ENCODE results near the gene HAND1.
"Not testable (repeated sequence)": the region's sequence is repeated elsewhere in the genome, so short reads cannot be mapped to it uniquely, and the experiment has no call there.

Gene HAND1

DNA sequence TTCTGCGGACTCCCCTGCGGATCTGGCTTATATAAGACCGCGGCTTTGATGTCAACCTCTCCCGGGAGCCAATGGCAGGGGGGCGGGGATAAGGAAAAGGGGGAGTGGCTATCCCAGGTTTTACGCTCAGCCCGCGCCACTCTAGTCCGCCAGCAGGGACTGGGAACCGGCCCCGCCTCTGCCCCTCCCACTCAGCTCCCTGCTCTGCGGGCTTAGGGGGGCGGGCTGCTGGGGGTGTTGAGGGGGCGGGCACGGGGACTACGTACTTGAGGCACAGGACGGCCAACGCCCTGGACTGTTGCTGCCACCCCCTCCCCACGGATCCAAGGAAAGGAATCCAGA is at the start of gene HAND1:
Gene HAND1 (minus strand): TSS at position 4 of the 342 bp plus-strand sequence. CDS start 219 bp downstream, outside the sequence.
- no peak for DNase-seq (ENCODE audit: low read depth in 2 of 2)

DNA sequence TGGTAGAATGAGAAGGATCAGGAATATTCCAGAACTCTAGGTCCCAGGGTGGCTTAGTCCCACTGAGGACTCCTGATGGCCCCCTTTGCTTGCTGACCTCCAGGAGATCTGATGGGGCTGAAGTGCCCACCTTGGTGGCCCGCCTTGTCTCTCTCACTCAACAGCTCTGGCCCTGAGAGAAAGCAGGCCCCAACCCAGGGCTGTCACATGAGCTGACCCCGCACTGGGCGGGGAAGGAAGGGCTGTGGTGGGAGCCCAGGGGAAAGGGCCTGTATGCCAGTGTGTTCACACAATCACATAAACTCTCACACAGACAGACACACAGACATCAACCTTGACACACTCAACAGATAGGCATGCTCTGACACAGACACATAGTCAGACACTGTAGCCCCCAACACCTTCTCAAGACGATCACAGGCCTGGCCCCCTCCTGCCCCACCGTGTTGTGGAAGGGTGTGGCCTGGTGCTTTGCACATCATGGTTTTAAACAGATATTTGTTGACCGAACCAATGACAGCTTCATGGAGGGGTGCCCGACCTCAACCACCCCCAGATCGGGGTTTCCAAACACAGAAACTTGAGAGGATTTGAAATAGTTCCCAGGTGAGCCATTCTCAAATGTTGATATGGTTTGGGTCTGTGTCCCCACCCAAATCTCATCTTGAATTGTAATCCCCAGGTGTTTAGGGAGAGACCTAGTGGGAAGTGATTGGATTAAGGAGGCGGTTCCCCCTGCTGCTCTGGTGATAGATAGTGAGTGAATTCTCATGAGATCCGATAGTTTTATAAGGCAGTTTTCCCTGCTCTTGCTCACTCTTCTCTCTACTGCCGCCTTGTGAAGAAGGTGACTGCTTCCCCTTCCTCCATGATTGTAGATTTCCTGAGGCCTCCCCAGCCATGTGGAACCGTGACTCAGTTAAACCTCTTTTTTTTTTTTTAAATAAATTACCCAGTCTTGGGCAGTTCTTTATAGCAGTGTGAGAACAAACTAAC is 48.5 kb upstream of the HAND1 start:
- no peak for DNase-seq (ENCODE audit: low read depth in 2 of 2)

DNA sequence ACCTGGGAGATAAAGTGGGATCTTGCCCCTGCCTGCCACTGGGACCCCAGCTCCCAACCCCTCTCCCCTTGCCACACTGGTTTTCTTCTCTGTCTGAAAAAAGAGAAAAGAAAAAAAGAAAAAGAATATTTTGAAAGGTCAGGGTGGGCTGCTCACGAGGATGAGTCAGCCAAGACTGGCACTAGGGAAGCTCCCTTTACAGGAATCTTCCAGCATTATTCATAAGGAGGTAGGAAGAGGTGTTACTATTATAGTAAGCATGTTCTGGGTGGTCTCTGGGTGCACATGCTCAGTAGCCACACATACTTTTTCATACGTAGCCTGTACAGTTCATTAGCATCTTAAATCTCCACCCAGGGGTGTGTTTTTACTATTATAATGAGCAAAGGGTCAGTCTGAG is 46.8 kb upstream of the HAND1 start:
- no peak for DNase-seq (ENCODE audit: low read depth in 2 of 2)

DNA sequence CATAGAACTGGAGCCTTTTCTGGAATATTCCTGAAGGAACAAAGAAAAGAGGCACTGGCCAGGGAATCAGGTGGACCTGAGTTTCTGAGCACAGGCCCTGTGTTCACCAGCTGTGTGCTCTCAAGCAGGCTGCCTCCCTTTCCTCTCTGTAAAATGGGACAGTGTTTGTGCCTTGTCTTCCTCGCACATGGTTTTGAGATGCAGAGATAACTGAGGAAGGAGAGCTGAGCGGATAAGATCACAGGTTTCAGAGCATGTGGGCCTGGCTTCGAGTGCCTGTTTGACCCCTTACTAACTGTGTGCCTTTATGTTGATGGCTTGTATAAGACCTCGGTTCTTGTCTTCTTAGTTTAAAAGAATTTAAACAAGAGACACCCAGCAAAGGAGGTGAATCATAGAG is 46.2 kb upstream of the HAND1 start:
- no peak for DNase-seq (ENCODE audit: low read depth in 2 of 2)

DNA sequence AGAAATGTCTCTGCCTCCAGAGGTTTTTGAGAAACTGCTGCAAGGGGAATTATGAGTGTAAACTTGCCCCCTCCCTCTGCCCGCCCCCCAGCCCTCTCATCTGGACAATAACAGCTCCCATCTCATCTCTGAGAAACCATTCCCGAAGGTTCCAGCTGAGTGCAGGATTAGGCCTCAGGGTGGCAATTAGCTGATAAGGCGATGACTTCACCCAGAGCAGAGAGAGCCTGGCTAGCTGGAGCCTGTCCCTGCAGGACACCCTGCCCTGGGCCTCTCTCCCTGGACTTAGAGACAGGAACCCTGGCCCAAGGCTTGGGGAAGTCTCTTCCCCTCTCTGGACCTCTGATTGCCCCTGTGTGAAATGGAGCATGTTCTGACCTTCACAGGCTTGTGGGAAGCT is 45.7 kb upstream of the HAND1 start:
- no peak for DNase-seq (ENCODE audit: low read depth in 2 of 2)

DNA sequence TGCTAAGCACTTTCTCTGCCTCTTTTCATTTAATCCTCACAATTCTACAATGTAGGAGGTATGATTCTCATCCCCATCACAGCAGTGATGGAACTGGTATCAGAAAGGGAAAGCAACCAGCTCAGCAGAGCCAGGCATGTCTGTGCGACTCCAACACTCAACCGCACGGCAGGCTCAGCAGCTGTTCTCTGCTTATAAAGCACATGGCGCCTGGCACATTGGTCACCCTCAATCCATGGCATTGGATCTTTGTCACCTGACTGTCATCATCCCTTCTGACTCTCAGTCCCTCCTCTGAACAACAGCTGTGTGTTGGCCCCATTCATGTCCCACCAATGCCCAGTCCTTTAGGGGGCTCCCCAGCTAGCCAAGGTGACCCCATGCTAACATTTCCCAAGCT is 45.1 kb upstream of the HAND1 start:
- no peak for DNase-seq (ENCODE audit: low read depth in 2 of 2)

DNA sequence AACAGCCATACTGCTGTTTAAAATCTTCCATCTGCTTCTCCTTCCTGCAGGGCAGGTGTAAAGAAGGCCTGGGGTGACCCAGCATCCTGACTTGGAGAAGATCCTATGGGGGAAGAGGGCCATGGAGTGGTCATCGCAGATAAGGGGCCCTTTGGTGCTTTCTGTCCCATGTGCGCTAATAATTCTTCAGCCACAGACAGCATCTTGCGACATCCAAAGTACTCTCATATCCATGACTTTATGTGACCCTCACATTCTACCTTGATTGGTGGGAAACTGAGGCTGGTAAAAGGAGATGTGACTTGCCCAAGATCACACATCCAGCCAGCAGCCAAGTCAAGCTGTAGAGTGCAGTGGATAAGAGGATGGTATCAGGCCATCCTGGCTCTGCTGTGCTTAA is 44.3 kb upstream of the HAND1 start:
- DNase-seq (ENCODE audit: low read depth in 2 of 2) = no peak

DNA sequence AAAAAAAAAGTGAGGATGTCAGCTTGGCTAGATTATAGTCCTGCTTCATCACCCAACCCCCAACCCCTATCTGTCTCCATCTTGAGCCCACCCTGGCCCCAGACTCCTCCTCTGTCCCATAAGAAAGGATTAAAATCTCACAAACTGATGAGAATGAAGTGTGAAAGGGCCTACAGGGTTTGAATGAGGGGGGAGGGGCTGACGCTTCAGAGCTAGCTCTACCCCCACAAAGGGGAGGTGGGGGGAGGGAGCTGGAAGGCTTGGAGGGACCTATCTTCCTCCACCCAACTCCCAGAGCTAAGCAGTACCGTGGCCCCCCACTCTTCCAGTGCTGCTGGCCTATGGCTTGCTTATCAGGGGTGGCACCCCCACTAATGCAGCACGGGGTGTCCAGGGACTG is 43.7 kb upstream of the HAND1 start:
- no peak for DNase-seq (ENCODE audit: low read depth in 2 of 2)

DNA sequence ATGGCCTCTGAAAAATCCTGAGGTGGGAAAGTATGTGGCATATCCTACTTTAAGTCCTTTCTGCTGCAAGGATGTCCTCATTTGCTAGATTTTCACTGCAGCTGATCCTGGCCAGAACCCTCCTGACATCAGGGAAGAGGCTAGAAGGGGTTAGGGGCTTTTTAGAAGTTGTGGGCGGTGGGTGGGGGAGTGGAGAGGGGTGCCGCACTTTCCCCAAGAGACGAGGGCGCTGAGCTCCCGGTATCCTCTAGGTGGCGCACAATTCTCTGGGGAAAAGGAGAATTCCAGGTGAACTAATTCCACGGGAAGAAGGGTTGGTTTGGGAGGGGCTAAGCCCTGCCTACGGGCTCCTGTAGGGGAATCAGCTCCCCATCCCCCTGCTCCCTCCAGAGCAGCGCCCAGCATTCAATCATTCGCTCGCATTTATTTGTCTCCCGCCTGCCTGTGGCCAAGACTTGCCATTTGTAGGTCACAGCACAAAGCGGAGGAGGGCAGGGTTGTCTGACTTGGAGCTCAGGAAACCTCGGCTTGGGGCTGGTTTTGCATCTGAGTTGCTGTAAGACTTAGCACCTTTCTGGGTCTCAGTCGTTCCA is 42.9 kb upstream of the HAND1 start:
- no peak for DNase-seq (ENCODE audit: low read depth in 2 of 2)

DNA sequence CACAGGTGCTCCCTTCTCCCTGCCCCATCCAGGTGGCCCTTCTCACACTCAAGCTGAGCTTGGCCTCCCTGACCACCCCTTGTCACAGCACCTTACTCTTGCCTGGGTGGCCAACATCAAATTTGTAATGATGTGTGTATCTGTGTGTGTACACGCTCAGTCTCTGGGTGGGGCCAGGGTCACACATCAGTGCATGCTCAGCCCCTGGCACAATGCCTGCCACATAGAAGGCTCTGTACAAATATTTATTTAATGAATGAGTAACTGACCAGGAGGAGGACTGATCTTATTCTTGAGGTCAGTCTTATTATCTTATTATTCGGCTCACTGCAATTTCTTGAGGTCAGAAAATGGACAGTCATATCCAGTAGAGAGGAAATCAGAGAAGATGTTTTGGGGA is 41.3 kb upstream of the HAND1 start:
- no peak for DNase-seq (ENCODE audit: low read depth in 2 of 2)

DNA sequence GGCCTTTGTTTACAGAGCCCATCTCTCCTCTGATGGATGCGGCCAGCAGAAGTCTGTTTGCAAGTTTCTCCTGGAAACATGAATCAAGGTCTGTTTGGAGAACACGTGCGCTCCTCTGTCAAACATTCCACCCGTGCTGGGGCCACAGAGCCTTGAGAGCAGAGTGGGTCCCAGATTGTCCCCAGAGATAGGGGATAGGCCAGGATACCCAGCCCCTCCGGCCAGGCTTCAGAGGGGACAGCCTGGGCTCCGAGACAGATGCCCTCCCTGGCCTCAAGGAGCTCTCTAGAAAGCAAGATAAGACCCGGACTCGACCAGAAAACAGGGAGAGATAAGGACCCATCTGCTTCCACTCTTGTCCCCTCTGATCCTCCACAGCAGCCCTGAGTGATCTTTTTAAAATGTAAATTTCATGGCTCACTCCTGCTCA is 40.4 kb upstream of the HAND1 start:
- no peak for DNase-seq (ENCODE audit: low read depth in 2 of 2)

DNA sequence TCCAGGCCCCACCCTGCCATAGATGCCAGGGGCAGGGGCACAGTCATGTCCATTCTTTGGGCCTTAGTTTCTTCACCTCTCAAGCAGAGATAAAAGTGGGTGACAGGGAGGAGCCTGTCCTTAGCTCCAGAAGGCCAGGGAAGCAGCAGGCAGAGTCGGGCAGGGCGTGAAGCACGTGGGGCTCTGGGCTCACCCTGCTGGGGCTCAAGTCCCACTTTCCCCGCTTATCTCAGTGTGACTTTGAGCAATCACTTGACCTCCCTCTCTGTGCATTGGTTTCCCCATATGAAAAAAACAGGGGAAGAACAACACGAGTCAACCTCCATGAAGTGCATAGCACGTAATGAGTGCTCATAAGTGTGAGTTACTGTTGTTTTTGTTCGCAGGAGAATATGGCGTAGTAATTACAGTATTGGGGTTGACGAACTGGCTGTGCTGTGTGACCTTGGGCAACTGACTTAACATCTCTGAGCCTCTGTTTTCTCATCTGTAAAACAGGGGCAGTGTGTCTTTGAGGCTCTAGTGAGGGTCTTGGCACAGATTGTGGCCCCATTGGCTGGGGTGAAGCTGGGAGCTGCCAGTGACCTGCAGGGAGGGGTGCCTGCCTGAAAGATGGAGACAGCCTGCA is 39.9 kb upstream of the HAND1 start:
- no peak for DNase-seq (ENCODE audit: low read depth in 2 of 2)

DNA sequence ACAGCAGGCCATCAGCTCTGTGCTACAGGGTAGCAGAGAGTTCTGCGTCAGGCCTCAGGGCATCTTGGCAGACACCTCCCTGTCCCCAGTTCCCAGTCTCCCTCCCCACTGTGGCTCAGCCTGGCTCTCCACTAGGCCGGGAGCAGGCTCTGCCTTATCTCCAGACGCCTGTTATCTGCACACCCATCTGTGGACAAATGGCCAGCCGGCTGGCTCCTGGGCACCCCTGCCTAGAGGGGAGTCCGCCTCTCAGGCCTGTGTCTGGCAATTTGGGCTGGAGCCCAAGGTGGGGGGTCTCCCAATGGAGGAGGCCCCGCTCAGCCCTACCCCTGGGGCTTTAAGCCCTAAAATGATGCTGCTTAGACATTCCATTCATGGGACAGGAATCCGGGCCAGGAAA is 39.2 kb upstream of the HAND1 start:
- no peak for DNase-seq (ENCODE audit: low read depth in 2 of 2)

DNA sequence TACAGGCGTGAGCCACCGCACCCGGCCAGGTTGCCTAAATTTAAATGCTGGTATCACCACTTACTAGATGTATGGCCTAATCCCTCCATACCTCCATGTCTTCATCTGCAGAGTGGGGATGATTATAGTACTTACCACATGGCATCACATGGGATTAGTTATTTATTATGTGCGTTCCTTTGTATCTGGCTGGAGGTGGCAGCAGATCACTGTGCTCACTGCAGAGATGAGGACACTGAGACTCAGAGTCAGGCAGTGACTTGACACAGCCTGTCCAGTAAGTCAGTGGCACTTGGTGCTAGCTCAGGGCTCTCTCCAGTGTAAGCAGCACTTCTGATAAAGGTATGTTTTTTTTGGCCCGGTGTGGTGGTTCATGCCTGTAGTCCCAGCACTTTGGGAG is 38.4 kb upstream of the HAND1 start:
- DNase-seq (ENCODE audit: low read depth in 2 of 2) = no peak

DNA sequence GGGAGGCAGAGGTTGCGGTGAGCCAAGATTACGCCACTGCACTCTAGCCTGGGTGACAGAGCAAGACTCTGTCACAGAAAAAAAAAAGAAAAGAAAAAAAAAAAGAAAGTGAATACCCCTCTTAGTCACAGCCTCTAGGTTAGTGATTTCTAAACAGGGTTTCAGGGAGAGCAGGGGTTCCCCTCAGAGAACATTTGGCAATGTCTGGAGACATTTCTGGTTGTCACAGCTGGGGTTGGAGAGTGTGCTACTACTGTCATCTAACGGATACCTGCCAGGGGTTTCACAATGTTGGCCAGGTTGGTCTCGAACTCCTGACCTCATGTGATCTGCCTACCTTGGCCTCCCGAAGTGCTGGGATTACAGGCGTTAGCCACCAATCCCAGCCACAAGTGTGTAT is 37.5 kb upstream of the HAND1 start:
- not testable (repeated sequence) for DNase-seq (ENCODE audit: low read depth in 2 of 2)

DNA sequence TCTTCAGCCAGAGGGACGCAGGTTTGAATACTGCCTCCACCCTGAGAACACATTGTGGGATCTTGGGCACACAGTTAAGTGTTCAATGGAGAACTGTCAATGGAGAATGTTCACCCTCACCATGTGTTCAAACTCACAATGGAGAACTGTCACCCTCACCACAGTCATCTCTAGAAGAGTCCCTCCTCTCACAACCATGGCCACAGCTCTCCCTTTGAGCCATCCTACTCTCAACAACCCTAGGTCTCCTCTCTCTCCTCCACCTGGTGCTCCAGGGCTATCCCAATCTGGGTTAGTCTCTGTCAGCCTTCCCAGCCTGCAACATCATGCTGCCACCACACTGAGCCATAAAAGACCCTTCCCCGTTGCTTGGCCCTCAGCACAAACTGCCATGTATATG is 36.3 kb upstream of the HAND1 start:
- DNase-seq (ENCODE audit: low read depth in 2 of 2) = no peak

DNA sequence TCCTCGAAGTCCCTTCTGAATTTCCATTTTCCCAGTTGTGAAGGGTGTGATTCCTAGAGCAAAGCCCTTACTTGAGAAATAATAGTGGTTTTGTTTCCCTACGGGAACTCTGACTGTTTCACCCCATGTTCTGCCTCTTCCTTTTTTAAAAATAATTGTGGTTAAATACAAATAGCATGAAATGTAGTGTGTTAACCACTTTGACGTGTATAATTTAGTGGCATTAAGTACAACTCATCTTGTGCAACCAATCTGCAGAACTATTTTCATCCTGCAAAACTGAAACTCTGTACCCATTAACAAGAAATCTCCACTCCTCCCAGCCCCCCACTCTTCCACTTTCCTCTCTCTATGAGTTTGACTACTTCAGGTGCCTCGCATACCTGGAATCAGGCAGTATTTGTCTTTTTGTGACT is 35.6 kb upstream of the HAND1 start:
- DNase-seq (ENCODE audit: low read depth in 2 of 2) = no peak

DNA sequence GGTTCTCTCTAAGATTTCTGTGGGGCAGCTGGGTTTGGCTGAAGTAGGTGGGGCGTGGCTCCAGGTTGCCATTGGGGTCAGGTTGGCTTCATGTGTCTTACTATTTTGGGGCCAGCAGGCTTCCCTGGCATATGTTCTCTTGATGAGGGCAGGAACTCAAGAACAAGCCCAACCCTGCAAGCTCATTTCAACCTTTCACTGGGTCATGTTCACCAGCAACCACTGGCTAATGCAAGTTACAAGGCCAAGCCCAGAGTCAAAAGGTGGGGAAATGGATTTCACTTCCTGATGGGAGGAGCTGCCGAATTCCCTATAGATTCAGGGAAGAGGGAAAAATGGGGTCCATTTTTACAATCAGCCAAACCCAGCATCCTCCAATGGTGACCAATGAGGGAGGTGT is 34.0 kb upstream of the HAND1 start:
- DNase-seq (ENCODE audit: low read depth in 2 of 2) = no peak

DNA sequence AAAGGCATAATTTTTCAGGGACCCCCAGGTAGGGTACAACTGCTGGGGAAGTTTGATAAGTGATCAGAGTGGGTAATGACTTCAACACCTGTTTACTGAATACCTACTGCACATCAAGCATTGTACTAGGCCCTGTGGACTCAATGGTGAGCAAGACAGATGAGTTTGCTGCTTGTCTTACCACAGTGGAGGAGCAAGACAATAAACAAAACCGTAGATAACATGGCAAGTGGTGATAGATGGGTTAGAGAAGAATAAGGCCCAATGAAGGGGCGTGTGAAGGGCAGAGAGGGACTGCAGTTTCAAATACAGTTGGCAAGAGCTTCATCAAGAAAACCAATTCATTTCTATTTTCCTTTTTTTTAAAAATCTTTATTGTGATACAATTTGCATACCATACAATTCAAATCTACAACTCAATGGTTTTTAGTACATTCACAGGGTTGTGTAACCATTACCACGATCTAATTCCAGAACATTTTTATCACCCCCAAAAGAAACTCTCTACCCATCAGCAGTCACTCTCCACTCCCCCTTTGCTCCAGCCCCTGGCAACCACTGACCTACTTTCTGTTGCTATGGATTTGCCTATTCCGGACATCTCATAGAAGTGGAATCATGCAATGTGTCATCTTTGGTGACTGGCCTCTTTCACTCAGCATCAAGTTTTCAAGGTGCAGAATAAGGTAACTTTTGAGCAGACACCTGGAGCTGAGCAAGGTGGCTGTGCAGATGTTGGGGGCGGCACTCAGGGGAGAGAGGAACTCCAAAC is 31.9 kb upstream of the HAND1 start:
- no peak for DNase-seq (ENCODE audit: low read depth in 2 of 2)

DNA sequence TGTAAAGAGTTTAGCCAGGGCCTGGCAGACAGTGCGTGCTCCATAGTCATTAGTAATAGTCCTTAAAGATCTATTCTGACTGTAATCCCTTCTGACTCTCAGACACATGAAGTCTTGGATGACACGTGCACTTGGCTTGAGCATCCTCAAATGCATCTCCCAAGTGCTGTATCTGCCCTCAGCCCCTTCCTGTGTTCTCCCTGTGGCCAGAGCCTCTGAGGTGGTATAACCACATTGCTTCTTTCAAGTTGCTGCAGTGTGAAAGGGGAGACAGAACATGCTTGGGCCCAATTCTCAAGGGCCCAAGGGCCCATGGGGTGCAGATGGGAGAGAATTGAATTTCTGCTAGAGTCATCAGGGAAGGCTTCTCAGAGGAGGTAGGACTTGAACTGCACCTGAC is 30.1 kb upstream of the HAND1 start:
- no peak for DNase-seq (ENCODE audit: low read depth in 2 of 2)

DNA sequence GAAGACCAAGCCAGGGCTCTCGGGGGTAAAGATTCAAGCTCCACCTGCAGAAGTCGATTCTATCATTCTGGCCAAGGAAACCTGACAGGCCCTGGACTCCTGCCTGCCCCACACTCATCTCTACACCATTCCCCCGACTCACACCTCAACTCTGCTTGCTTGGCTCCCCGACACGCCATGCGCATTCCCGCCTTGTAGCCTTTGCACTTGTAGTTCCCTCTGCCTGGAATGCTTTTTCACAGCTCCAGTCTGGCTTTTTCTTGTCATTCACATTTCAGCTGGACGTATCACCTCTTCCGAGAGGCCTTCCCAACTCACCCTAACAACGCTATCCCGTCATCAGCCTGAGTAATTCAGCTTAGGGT is 28.7 kb upstream of the HAND1 start:
- DNase-seq (ENCODE audit: low read depth in 2 of 2) = no peak

DNA sequence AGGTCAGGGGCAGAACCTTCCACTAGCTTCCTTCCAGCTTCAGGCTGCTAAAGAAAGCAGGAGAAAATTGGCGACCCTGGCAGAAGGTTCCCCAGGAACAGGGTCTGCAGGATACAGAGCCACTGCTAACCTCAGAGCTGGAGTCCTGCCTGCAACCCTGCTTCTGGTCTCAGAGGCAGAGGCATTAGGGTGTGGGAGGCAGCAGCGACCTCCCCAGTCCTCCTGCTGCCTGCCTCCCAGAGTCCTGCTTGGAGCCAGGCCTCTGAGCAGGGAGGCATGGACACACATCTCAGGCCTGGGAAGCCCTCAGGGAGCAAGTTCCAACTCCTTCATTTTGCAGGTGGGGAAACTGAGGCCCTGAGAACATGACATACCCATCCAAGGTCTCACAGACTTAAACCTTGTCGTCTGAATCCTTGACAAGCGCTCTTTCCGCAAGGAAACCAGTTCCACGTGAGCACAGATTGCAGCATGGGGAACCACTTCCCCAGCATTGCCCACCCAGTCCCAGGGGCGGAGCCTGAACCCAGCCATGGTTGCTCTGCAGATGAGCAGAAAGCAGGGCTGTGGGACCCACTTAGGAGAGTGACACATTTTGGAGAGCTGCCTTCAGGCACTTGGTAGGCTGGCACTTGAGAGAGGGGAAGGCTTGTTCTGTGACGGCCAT is 28.2 kb upstream of the HAND1 start:
- no peak for DNase-seq (ENCODE audit: low read depth in 2 of 2)
